DMS53 treated with DMSO at 0.1 percent for 48 hours (cell line): ENCODE measurements around the gene TNFRSF18.

ENCODE experiments used
- DNase-seq: peaks from one replicate; lab custom pipeline; 2025; ENCODE audit not compliant: unreplicated experiment; lab: John Stamatoyannopoulos, UW

The TNFRSF18 gene

DNA sequence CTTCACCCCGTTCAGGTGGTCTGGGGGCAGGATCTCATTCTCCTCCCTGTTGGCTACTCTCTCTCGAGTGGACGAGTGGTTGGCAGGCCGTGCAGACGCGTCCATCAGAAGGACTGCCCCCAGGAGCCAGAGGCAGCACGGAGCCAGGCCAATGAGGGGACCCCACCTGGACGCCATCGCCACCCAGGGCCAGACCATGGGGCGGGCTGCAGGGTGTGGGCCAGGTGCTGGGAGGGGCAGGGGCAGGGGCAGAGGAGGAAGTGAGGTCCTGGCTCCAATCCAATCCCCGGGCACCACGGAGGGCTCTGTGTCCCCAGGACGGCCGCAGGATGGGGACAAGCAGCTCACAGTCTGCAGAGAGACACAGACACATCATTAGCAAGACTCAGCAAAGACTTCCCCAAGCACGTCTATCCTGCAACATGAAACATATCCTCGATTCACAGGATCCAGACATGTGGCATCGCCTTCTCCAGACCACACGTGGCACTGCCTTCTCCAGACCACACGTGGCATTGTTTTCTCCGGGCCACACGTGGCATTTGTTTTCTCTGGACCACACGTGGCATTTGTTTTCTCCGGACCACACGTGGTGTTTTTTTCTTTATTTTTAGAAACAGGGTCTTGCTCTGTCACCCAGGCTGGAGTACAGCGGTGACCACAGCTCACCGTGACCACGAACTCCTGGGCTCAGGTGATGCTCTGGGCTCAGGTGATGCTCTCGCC lies 22.4 kb upstream of the TNFRSF18 start:
- no peak for DNase-seq

DNA sequence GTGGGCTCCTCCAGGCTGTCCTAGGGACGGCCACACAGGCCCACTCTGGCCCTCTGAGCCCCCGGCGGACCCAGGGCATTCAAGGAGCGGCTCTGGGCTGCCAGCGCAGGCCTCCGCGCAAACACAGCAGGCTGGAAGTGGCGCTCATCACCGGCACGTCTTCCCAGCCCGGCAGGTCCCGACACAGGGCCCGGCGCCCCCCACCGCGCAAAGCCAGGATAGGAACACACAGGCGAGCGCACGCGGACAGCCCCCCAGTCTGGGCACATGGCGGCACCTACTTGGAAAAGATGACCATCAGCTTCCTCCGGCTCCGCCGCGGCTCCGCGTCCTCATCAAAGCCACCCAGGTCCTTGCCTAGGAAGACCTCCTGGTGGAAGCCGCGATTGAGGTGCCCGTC lies 21.8 kb upstream of the TNFRSF18 start:
- DNase-seq: no peak

DNA sequence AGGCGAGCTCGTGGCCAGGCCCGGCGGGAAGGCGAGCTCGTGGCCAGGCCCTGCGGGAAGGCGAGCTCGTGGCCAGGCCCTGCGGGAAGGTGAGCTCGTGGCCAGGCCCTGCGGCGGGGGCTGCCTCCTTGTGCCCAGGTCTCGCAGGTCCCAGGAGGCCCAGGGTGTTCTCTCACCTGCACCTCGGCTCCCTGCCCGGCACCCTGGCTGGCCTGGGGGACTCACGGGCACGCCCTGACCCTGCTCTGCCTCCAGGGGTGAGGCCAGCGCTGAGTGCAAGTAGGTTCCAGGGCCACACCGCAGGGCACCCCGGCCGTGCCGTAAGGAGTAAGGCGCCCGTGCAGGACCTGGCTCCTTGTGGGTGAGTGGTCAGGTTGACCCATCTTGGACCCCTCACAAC lies 21.0 kb upstream of the TNFRSF18 start:
- no peak for DNase-seq

DNA sequence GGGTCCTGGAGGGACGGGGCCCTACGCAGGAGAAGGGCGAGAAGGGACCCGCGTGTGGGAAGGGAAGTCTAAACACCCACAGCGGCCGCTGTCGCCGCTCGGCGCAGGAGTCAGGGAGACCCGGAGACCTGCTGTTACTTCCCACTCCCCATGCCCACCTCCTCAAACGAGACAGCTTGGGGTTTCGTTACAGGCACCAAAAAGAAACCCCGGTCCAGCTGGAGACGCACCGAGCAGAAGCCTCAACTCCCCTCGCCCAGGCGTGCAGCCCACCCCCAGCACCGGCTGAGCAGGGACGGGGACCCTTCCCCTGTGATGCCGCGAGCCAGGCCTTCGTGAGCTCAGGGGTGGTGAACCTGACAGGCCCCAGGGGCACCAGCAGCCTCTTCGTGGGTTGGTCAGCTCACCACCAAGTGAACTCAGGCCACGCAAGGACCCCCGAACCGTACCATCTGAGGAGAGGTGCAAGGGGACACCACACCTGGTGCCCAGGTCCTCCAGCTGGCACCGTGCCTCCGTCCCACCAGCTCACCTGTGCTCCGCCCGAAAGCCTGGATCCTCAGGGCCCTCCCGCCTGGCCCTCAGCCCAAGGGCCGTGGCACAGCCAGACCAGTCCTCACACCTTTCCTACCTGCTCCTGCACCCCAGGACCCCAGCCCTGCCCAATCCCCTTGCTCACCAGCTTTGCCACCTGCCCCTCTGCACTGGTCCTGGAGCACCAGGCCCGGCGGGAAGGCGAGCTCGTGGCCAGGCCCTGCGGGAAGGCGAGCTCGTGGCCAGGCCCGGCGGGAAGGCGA lies 20.4 kb upstream of the TNFRSF18 start:
- no peak for DNase-seq

DNA sequence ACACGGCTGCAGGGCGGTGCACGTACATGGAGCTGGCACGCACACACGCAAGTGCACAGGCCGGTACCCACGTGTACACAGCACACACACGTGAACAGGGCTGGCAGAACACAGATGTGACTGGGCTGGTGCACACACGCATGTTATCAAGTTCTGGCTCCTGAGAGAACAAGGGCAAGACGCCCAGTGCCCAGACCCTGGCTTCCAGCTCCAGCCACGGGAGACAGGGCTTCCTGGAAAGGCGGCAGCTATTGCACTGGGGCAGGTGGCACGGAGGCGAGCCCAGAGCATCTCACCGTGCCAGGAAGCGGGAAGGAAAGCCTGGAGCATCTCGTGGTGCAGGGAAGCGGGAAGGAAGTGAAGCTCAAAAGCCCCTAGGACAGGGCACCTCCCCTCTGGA lies 19.5 kb upstream of the TNFRSF18 start:
- no peak for DNase-seq

DNA sequence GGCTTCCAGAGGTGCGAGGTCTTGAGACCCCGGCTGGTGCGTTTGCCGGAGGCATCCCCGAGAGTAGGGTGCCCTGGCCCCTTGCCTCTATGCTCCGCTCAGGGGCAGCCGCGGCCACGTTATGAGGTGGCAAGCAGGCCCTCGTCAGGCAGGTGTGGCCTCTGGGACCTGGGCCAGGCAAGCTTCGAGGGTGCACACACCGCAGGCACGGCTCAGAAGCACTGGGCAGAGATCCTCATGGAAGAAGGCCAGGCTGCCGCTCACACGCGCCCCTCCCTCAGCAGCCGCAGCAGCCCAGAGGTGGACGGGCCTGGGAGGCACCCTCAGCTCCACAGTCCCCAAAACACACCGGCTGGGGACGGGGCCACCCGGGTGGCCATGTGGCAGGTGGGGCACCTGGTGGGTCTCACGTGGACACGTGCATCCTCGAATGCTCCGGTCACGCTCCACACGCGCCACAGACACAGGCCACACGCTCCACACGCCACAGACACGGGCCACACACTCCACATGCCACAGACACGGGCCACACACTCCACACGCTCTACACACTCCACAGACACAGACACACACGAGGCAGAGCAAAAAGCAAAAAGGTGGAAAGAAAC lies 18.9 kb upstream of the TNFRSF18 start:
- no peak for DNase-seq

DNA sequence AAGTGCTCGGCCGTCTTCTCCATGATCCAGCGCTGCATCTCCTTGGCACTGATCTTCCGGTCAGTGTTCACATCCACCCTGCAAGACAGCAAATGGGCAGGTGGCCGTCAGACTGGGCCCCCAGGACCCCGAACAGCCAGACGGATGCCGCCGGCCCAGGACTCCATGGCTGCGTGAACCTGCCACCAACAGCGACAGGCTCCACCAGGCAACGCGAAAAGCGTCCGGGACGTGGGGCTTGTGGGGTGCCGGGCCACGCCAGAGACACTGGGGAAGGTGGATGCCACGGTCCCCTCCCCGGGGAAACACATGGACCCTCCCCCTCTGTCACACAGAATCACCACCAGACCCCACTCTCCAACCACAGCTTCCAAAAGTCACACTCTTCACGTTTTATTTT lies 17.5 kb upstream of the TNFRSF18 start:
- DNase-seq: no peak

DNA sequence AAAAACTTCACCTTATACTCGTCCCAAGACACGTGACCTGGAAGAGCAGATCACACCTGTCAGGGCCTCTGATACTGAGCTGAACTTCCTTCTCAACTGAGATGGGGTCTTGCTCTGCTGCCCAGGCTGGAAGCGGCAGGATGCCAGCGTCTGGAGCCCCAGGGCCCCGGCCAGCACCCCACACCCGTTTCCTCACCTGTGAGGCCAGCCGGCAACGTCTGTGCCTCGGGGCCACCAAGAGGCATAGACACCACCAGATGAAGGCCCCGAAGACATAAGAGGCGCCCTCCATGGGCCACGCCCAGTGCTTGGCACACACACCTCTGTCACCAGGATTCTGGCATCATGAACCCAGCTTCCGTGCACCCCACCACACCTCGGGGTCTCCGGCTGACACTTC lies 16.9 kb upstream of the TNFRSF18 start:
- DNase-seq: no peak

DNA sequence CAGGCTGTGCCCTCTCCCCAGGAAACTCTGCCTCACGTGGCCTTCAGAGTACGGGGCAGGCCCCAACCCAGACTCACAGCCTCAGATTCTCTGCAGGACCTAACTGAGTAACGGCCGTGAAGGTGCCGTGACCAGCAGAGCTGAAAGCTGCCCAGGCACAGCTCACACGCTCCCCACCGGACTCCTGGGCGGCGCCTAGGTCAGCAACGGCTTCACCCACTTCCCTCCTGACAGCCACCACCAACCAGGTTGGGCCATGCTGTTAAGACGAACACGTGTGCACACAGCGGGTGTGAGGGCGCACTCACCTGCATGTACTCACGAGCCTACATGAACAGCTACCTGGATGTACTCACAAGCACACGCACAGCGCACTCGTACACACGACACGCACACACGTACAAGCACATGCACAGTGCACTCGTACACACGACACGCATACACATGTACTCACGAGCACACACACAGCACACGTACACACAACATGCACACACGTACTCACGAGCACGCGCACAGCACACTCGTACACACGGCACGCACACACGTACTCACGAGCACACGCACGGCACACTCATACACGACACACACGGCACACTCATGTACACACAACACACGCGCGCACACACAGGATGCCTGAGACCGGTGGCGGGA lies 16.3 kb upstream of the TNFRSF18 start:
- DNase-seq: no peak

DNA sequence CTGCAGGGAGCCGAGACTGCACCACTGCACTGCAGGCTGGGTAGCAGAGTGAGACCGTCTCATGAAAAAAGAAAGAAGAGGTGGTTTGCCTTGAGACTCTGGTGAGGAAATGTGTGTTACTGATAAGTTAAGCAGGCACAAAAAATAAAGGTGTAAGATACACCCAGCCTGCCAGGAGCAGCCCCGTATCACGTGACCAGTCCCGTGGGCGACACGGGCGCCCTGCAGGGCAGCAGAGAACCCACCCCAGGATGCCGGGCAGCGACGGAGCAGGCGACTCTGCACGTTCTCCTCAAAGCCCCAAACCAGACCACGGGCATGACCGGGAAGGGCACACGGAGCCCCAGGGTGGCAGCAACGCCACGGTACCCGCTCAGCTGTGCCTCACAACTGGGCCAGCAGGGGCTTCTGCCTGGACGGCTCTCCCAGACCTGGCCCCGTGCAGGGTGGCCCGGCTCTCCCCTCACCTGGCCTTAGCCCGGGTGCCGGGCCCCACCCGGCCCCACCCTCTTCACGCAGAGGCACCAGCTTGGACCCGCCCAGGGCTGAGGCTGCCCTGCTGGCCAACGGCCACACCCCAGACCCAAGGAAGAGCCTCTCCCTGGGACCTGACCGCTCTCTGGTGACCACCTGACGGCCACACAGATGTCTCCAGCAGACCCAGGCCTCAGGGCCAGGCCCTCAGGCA lies 15.6 kb upstream of the TNFRSF18 start:
- no peak for DNase-seq

DNA sequence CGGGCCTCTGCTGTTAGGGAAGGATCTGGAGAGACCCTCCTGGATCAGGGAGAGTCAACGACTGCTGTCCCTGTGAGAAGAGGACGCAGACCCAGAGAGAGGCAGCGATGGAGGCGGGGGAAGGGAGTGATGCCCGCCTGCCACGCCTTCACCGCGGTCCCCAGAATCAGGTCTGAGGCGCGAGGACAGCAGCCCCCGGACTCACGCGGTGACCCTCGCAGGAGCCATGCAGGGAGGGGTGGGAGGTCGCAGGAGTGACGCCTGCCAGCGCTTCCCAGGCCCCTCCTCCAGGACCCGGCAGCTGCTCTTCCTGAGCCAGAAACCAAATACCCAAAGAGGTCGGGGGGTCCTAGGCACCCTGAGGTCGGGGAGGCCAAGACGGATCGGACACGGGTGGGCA lies 13.8 kb upstream of the TNFRSF18 start:
- no peak for DNase-seq

DNA sequence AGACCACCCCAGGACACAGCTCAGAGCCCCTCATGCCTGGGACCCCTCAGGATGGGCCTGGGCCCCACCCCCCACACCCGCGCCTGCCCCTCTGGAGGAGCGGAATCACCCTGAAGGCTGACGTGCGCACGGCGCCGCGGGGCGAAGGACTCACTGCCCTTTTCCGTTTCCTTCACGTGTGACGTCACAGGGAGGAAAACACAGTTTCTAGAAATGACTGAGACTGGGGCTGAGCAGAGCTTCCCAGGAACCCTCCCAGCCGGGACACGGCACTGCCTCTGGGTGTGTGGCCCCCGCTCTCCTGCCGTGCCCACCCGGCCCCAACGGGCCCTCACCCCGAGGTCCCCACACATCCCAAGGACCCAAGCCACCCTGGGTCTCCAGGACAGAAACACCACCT lies 12.9 kb upstream of the TNFRSF18 start:
- DNase-seq: no peak

DNA sequence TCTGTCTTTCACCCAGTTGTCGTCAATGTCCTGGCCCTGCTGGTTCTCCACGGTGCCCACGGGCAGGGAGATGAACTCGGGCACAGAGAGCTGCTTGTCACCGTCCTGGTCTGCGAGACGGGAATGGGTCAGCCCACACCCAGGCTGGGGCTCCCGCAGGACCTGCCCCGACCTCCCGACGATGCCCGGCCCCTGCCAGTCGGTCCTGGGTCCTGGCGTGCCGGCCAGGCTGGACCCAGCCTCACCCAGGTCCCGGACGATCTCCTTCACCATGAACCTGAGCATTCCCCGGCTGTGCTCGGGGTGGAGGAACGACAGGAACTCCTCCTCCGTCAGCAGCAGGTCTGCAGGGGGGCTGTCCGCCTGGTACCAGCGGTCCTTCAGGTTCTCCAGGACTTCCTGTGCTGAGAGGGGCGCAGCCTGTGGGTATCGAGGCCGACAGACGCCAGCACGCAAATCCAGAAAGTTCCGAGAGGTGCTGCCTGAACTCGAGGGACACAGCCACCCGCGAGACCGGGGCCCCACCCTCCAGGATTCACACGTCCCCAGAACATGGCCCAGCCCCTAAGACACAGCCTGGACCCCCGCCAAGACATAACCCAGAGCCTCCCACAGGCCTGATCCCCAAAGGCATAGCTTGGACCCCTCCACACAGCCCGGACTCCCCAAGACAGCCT lies 12.3 kb upstream of the TNFRSF18 start:
- DNase-seq: no peak

DNA sequence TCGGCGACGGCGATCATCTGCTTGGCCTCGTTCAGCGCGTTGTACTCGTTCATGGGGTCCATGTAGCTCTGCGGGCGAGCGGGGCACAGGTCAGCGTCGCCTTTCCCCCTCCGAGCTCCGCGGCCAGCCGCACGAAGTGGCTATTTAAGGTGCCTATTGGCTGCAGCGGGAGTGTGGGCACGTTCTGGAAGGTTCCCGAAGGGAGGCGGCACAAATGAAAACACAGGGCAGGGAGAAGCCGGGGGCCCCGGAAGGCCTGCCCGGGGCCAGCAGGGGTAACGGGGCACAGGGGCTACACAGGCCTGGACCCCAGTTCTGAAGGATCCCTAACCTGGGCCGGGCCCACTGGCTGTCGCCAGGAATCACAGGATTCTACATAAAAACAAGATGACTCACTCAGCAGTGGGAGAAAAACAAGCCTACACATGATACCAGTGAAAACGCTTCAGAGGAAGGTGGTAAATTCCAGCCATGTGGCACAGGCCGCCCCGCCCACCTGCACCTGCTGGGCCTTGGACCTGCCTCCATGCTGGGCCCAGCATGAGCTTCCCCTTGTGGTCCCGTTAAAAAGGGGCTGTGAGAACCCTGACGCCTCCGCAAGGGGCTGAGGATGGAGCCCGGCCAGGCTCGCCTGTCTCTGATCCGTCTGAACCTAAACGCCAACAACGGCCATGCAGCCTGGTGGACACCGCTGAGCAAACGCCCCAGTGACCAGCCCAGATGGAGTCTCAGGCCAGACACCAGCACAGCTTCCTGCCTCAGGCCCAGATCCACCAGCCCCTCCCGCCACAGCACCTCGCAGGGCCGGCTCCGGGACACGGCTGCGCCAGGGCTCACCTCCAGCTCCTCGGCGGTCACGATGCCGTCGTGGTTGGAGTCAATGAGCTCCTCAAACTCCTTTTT lies 11.5 kb upstream of the TNFRSF18 start:
- peak; percentile 26 for DNase-seq

DNA sequence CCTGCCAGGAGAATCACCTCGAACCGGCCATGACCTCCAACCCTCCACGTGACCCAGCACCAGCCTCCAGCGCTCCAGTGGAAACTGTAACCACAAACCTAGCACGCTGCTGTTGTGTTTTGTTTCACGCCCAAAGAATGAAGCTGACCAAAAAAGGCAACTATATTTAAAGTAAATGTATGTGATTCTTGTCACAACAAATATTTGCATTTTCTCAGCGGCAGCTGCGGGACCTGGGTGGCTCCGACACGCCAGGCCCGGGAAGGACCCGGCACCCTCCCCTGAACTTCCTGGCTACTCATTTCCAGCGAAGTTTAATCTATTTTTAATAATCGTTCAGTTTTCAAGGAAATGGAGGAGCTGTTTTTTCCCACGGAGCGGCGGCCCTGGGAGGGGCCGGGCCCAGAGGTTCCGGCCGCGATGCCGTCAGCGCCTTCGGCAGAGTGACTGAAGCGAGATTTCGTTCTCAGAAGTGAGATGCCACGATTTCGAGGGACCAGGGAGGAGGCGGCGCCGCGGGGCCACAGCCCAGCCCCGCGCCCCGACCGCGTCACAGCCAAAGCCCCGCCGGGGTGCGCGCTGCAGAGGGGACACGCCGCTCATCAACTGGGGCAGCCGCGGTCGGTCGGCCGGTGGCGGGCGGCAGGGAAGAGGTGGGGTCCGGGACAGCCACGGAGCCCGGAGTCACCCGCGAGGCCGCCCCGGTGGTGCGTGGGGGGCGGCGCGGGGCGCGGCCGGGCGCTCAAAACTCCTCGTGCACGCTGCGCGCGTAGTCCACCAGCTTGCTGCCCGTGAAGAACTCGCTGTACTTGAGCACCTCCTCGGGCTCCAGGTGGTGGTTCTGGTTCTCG lies 10.6 kb upstream of the TNFRSF18 start:
- DNase-seq: no peak

DNA sequence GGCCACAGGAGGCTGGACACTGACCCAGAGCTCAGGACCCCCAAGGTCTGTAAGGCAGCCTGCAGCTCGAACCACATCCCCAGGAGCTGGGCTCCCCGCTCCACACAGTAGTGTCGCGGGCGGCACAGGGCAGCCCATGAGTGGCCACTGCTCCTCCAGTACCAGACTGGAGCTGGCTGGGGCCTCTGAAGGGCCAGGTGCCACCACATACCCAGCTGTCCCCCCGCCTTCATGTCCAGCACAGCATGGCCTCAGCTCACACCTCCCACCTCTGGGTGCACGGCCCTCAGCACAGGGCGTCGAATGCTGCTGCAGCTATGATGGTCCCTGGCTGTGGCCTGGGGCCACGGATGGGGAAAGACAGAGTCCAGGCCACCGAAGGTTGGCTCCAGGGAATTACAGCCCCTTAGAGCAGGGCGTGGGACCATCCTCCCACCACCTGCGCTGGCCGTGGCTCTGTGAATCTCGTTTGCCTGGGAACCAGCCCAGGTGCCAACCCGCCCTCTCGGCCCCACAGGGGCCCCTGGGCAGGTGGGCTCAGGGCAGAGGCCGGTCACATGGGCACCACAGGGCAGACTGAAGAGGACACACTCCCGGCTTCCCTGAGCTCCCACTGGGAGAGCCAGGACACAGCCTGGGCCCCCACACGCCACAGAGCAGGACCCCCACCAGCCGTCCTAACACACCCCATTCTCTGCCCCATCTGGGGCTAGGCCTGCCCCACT lies 9.7 kb upstream of the TNFRSF18 start:
- no peak for DNase-seq

DNA sequence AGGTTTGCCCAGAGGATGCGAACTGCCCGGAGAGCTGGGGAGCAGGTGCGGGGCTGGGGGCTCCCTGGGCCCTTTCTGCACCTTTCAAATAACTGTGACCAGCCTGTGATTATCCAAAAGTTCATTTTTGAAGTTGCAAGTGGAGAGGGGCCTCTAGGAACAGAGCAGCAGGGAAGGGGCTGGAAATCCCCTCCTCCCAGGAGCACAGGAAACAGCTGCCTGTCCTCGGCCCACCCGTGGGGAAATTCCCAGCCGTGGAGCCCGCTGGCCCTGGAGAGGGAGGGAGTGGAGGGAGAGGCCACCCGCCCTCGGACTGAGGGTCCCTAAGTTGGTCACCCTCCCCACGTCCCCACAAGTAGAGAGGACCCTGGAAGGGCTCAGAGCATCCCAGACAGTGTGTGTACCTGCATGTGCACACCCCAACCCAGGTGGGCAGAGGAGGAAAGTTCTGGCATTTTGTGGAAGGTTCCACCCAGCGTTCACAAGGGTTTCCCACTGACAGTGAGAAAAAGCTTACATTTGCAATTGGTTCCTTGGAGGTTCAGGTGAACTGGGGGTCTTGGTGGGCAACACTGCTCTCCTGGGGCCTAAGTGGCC lies 8.8 kb upstream of the TNFRSF18 start:
- DNase-seq: no peak
